K562 (cell line): Measurements from ENCODE around the gene GALNT12. TPM values are rescaled to one million over a fixed set of nuclear protein-coding genes. Genes with fewer than 3 reads are reported as not detected.
A peak's percentile ranks its signal among the peaks of the same experiment; 100 is the strongest.

Source experiments
- CEBPG ChIP-seq, 3 experiments: fragments of 200-800 bp in 1 of 3; sonication (Bioruptor generic) in 1 of 3; sonication (generic) in 1 of 3; formaldehyde crosslinking in 1 of 3; IDR thresholded peaks in 2 of 3; conservative IDR thresholded peaks in 1 of 3; 2 replicates each; pipeline versions ENCODE4 v1.6.1 to v1.8.0; 2016 to 2022; ENCODE audit warnings: missing compliant biosample characterization in 2 of 3, missing genetic modification characterization in 2 of 3, mild to moderate bottlenecking in 1 of 3, missing genetic modification reagents in 1 of 3
- CTBP1 ChIP-seq: fragments of 450-650 bp; IDR thresholded peaks from 2 replicates; pipeline ENCODE4 v1.6.1; 2016; ENCODE audit warnings: borderline replicate concordance
- ESRRA ChIP-seq: fragments of 450-650 bp; IDR thresholded peaks from 2 replicates; pipeline ENCODE4 v1.6.1; 2014; ENCODE audit warnings: low read depth, mild to moderate bottlenecking, moderate library complexity, borderline replicate concordance
- MAZ ChIP-seq, 2 experiments: fragments of 450-650 bp in 1 of 2; sonication (generic) in 1 of 2; formaldehyde crosslinking; IDR thresholded peaks in 1 of 2; conservative IDR thresholded peaks in 1 of 2; 2 replicates each; pipeline versions ENCODE4 v1.4.0 to v1.5.0; 2020; ENCODE audit warnings: mild to moderate bottlenecking in 1 of 2, missing genetic modification reagents in 1 of 2
- RAD21 ChIP-seq, 2 experiments: fragments of 250-450 bp in 1 of 2; fragments of 450-650 bp in 1 of 2; sonication (Bioruptor Pico) in 1 of 2; formaldehyde crosslinking in 1 of 2; IDR thresholded peaks in 1 of 2; conservative IDR thresholded peaks in 1 of 2; 2 replicates each; pipeline versions ENCODE4 v1.4.0 to v1.8.0; 2020 to 2022; ENCODE audit warnings: mild to moderate bottlenecking in 2 of 2, moderate library complexity in 1 of 2
- polyA plus RNA-seq, 8 experiments: library from polyadenylated mRNA; depleted of rRNA in 4 of 8; stranded (reverse) in 5 of 8; unstranded in 3 of 8; fragments of >200 nt; fragmentation: Nextera tagmentation in 2 of 8; fragmentation: Illumina TruSeq in 1 of 8; extraction: Ambion mirVana in 2 of 8; extraction: Trizol in 1 of 8; gene quantifications; 2 replicates each; pipeline versions ENCODE4 v1.2.1 to v1.2.3, GENCODE V29; 2011 to 2014; ENCODE audit warnings: inconsistent platforms in 1 of 8, missing spikeins in 1 of 8
- total RNA-seq, 7 experiments: library from RNA; depleted of rRNA in 6 of 7; stranded (reverse); fragments of >200 nt in 6 of 7; fragmentation: Illumina TruSeq in 2 of 7; extraction: Trizol in 2 of 7; gene quantifications; 2 replicates each; pipeline versions ENCODE4 v1.2.1 to v1.2.3, GENCODE V29; 2011 to 2021; ENCODE audit warnings: low replicate concordance in 1 of 7
- TF ChIP-seq, protein P1 (sequence below), 2 experiments: fragments of 450-650 bp; formaldehyde crosslinking in 1 of 2; IDR thresholded peaks; 2 replicates each; pipeline versions ENCODE4 v1.4.0 to v1.6.1; 2014 to 2020; ENCODE audit warnings: mild to moderate bottlenecking in 2 of 2, borderline replicate concordance in 1 of 2, low read depth in 1 of 2
- TF ChIP-seq, protein P2 (sequence below): fragments of 450-650 bp; IDR thresholded peaks from 2 replicates; pipeline ENCODE4 v1.6.1; 2017; ENCODE audit warnings: antibody characterized with exemption, mild to moderate bottlenecking
- TF ChIP-seq, protein P3 (sequence below): fragments of 450-650 bp; formaldehyde crosslinking; IDR thresholded peaks from 2 replicates; pipeline ENCODE4 v1.4.0; 2020; ENCODE audit warnings: mild to moderate bottlenecking, moderate library complexity
- TF ChIP-seq, protein P4 (sequence below): IDR thresholded peaks from 2 replicates; pipeline ENCODE4 v1.6.1; 2012; ENCODE audit warnings: low read depth, low read length, improper control_type of control experiment, borderline replicate concordance

The GALNT12 gene
- total and polyA plus RNA-seq, 9 of the 15 experiments (the other 6 are each of a cell fraction or from before 2014, with no cell fraction given): 29.7 to 82.9 (median 44.2) TPM

DNA sequence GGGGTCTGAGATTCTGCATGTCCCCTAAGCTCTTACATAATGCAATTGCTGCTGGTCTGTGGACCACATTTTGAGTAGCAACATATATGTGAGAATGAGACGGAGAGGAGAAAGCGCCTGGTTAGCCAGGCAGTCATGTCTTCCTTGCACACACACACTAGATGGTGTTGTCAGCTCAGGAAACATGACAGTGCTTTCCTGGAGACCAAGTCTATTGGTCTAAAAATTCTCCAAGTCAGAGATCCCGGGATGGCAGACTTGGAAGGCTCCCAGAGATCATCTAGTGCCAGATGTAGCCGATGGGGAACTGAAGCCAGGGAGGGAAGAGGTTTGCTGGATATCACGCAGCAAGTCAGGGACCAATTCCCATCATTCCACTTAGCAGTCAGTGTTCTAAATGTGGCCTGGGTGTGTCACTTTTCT, 53.4 kb downstream of the GALNT12 start (continued):
- TF ChIP-seq, protein P1, sequence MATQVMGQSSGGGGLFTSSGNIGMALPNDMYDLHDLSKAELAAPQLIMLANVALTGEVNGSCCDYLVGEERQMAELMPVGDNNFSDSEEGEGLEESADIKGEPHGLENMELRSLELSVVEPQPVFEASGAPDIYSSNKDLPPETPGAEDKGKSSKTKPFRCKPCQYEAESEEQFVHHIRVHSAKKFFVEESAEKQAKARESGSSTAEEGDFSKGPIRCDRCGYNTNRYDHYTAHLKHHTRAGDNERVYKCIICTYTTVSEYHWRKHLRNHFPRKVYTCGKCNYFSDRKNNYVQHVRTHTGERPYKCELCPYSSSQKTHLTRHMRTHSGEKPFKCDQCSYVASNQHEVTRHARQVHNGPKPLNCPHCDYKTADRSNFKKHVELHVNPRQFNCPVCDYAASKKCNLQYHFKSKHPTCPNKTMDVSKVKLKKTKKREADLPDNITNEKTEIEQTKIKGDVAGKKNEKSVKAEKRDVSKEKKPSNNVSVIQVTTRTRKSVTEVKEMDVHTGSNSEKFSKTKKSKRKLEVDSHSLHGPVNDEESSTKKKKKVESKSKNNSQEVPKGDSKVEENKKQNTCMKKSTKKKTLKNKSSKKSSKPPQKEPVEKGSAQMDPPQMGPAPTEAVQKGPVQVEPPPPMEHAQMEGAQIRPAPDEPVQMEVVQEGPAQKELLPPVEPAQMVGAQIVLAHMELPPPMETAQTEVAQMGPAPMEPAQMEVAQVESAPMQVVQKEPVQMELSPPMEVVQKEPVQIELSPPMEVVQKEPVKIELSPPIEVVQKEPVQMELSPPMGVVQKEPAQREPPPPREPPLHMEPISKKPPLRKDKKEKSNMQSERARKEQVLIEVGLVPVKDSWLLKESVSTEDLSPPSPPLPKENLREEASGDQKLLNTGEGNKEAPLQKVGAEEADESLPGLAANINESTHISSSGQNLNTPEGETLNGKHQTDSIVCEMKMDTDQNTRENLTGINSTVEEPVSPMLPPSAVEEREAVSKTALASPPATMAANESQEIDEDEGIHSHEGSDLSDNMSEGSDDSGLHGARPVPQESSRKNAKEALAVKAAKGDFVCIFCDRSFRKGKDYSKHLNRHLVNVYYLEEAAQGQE (IDR thresholded peaks at IDR 0.05; ENCODE audit: borderline replicate concordance): peak; percentile 94
- TF ChIP-seq, protein P1 (CRISPR knock-in tag; IDR thresholded peaks at IDR 0.05; ENCODE audit: low read depth): no peak
- TF ChIP-seq, protein P2, sequence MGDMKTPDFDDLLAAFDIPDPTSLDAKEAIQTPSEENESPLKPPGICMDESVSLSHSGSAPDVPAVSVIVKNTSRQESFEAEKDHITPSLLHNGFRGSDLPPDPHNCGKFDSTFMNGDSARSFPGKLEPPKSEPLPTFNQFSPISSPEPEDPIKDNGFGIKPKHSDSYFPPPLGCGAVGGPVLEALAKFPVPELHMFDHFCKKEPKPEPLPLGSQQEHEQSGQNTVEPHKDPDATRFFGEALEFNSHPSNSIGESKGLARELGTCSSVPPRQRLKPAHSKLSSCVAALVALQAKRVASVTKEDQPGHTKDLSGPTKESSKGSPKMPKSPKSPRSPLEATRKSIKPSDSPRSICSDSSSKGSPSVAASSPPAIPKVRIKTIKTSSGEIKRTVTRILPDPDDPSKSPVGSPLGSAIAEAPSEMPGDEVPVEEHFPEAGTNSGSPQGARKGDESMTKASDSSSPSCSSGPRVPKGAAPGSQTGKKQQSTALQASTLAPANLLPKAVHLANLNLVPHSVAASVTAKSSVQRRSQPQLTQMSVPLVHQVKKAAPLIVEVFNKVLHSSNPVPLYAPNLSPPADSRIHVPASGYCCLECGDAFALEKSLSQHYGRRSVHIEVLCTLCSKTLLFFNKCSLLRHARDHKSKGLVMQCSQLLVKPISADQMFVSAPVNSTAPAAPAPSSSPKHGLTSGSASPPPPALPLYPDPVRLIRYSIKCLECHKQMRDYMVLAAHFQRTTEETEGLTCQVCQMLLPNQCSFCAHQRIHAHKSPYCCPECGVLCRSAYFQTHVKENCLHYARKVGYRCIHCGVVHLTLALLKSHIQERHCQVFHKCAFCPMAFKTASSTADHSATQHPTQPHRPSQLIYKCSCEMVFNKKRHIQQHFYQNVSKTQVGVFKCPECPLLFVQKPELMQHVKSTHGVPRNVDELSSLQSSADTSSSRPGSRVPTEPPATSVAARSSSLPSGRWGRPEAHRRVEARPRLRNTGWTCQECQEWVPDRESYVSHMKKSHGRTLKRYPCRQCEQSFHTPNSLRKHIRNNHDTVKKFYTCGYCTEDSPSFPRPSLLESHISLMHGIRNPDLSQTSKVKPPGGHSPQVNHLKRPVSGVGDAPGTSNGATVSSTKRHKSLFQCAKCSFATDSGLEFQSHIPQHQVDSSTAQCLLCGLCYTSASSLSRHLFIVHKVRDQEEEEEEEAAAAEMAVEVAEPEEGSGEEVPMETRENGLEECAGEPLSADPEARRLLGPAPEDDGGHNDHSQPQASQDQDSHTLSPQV: peak; percentile 40; the same call in 1 of the 2 replicates
- TF ChIP-seq CEBPG (CRISPR knock-in tag; IDR thresholded peaks at IDR 0.05) (no peak), CEBPG (tag; conservative IDR thresholded peaks at IDR 0.05 in 1 of 2, IDR thresholded peaks at IDR 0.05 in 1 of 2) (0 out of 4 replicates have a peak, but pooled peaks have one; percentile 5 to 38), RAD21 (CRISPR knock-in tag; conservative IDR thresholded peaks at IDR 0.05 in 1 of 2, IDR thresholded peaks at IDR 0.05 in 1 of 2) (peak; percentile 96), CTBP1 (peak; percentile 62; the same call in 1 of the 2 replicates), MAZ (CRISPR knock-in tag; conservative IDR thresholded peaks at IDR 0.05 in 1 of 2, IDR thresholded peaks at IDR 0.05 in 1 of 2) (0 out of 4 replicates have a peak, but pooled peaks of 1 of the 2 experiments have one; percentile 23), ESRRA (0 out of 2 replicates have a peak, but pooled peaks have one; percentile 13)
- TF ChIP-seq, protein P3, sequence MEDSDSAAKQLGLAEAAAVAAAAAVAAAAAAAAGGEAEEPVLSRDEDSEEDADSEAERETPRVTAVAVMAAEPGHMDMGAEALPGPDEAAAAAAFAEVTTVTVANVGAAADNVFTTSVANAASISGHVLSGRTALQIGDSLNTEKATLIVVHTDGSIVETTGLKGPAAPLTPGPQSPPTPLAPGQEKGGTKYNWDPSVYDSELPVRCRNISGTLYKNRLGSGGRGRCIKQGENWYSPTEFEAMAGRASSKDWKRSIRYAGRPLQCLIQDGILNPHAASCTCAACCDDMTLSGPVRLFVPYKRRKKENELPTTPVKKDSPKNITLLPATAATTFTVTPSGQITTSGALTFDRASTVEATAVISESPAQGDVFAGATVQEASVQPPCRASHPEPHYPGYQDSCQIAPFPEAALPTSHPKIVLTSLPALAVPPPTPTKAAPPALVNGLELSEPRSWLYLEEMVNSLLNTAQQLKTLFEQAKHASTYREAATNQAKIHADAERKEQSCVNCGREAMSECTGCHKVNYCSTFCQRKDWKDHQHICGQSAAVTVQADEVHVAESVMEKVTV (CRISPR knock-in tag): peak; percentile 88
- TF ChIP-seq, protein P4, sequence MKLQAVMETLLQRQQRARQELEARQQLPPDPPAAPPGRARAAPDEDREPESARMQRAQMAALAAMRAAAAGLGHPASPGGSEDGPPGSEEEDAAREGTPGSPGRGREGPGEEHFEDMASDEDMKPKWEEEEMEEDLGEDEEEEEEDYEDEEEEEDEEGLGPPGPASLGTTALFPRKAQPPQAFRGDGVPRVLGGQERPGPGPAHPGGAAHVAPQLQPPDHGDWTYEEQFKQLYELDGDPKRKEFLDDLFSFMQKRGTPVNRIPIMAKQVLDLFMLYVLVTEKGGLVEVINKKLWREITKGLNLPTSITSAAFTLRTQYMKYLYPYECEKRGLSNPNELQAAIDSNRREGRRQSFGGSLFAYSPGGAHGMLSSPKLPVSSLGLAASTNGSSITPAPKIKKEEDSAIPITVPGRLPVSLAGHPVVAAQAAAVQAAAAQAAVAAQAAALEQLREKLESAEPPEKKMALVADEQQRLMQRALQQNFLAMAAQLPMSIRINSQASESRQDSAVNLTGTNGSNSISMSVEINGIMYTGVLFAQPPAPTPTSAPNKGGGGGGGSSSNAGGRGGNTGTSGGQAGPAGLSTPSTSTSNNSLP: no peak
